ENCODE data around the gene GRIK3.
"Not testable (repeated sequence)": the region's sequence is repeated elsewhere in the genome, so short reads cannot be mapped to it uniquely, and the experiment has no call there.

The GRIK3 gene

GRCh38 chr1:36909359-36909758, 125.0 kb downstream of the GRIK3 start:
- not testable (repeated sequence) for DNase-seq (ENCODE audit: low spot score)

- no peak for DNase-seq (ENCODE audit: low spot score)
Measured at GRCh38 chr1:36908096-36908495, 126.2 kb downstream of the GRIK3 start.

- no peak for DNase-seq (ENCODE audit: low spot score)
Measured at GRCh38 chr1:36906555-36906954, 127.8 kb downstream of the GRIK3 start.

GRCh38 chr1:36905941-36906340, 128.4 kb downstream of the GRIK3 start:
- DNase-seq (ENCODE audit: low spot score), result no peak

GRCh38 chr1:36900128-36900527, 134.2 kb downstream of the GRIK3 start:
- DNase-seq (ENCODE audit: low spot score), result no peak

- DNase-seq (ENCODE audit: low spot score), result not testable (repeated sequence)
Measured at GRCh38 chr1:36897813-36898212, 136.5 kb downstream of the GRIK3 start.

- no peak for DNase-seq (ENCODE audit: low spot score)
Measured at GRCh38 chr1:36894824-36895223, 139.5 kb downstream of the GRIK3 start.

- no peak for DNase-seq (ENCODE audit: low spot score)
Measured at GRCh38 chr1:36890776-36891175, 143.5 kb downstream of the GRIK3 start.

GRCh38 chr1:36889478-36890226, 144.7 kb downstream of the GRIK3 start:
- no peak for DNase-seq (ENCODE audit: low spot score)

- DNase-seq (ENCODE audit: low spot score), result no peak
Measured at GRCh38 chr1:36888811-36889477, 145.4 kb downstream of the GRIK3 start.

GRCh38 chr1:36885540-36886357, 148.6 kb downstream of the GRIK3 start:
- no peak for DNase-seq (ENCODE audit: low spot score)

GRCh38 chr1:36884801-36885200, 149.5 kb downstream of the GRIK3 start:
- DNase-seq (ENCODE audit: low spot score), result no peak

GRCh38 chr1:36884029-36884701, 150.2 kb downstream of the GRIK3 start:
- DNase-seq (ENCODE audit: low spot score), result no peak

- DNase-seq (ENCODE audit: low spot score), result no peak
Measured at GRCh38 chr1:36883315-36883949, 150.9 kb downstream of the GRIK3 start.

- DNase-seq (ENCODE audit: low spot score), result no peak
Measured at GRCh38 chr1:36882536-36883285, 151.6 kb downstream of the GRIK3 start.

GRCh38 chr1:36881541-36881940, 152.8 kb downstream of the GRIK3 start:
- no peak for DNase-seq (ENCODE audit: low spot score)

- DNase-seq (ENCODE audit: low spot score), result no peak
Measured at GRCh38 chr1:36881068-36881405, 153.3 kb downstream of the GRIK3 start.

GRCh38 chr1:36880155-36881067, 153.9 kb downstream of the GRIK3 start:
- DNase-seq (ENCODE audit: low spot score), result no peak

GRCh38 chr1:36879613-36880012, 154.7 kb downstream of the GRIK3 start:
- DNase-seq (ENCODE audit: low spot score), result no peak

- DNase-seq (ENCODE audit: low spot score), result no peak
Measured at GRCh38 chr1:36876990-36877389, 157.3 kb downstream of the GRIK3 start.

Measured in CD4-positive, alpha-beta T cell treated with Interleukin-6 at 100 ng/mL for 8 hours (primary cell).